RWPE2 (cell line): ENCODE measurements around the gene DCST2.

Experiments used
- ATAC-seq: fragments of 200-7000 bp; cut with Tn5 transposase; 3 replicates; pipeline ENCODE4 v1.9.1; 2021; ENCODE audit warnings: low read depth
- DNase-seq: peaks from one replicate; pipeline ENCODE4 v3.0.0-alpha.2; 2020; ENCODE audit warnings: low spot score
- H3K27ac ChIP-seq: fragments of 450-650 bp; 2 replicates; pipeline ENCODE4 v1.5.1; 2017; ENCODE audit warnings: mild to moderate bottlenecking; ENCODE audit not compliant: poor library complexity, severe bottlenecking
- H3K27me3 ChIP-seq: fragments of 250-450 bp; sonication (Bioruptor Pico); 2 replicates; pipeline ENCODE4 v1.5.1; 2021; ENCODE audit warnings: mild to moderate bottlenecking, moderate library complexity; ENCODE audit not compliant: insufficient read depth, poor library complexity, severe bottlenecking
- H3K36me3 ChIP-seq: fragments of 250-450 bp; sonication (Bioruptor Pico); 2 replicates; pipeline ENCODE4 v1.5.1; 2020; ENCODE audit warnings: low read depth, mild to moderate bottlenecking, moderate library complexity
- H3K4me1 ChIP-seq: fragments of 250-450 bp; sonication (Bioruptor Pico); 2 replicates; pipeline ENCODE4 v1.5.1; 2021; ENCODE audit warnings: mild to moderate bottlenecking, moderate library complexity; ENCODE audit not compliant: insufficient read depth, poor library complexity, severe bottlenecking
- H3K4me3 ChIP-seq: fragments of 250-450 bp; sonication (Bioruptor Pico); 2 replicates; pipeline ENCODE4 v1.5.1; 2021; ENCODE audit warnings: mild to moderate bottlenecking, moderate library complexity; ENCODE audit not compliant: severe bottlenecking
- H3K9me3 ChIP-seq: fragments of 250-450 bp; sonication (Bioruptor Pico); 2 replicates; pipeline ENCODE4 v1.5.1; 2021; ENCODE audit warnings: mild to moderate bottlenecking, moderate library complexity; ENCODE audit not compliant: severe bottlenecking
- TF ChIP-seq, protein P1 (sequence below): fragments of 450-650 bp; IDR thresholded peaks from one replicate; pipeline ENCODE4 v1.5.1; 2017; ENCODE audit warnings: mild to moderate bottlenecking, moderate library complexity; ENCODE audit not compliant: poor library complexity, severe bottlenecking

The DCST2 gene

DNA sequence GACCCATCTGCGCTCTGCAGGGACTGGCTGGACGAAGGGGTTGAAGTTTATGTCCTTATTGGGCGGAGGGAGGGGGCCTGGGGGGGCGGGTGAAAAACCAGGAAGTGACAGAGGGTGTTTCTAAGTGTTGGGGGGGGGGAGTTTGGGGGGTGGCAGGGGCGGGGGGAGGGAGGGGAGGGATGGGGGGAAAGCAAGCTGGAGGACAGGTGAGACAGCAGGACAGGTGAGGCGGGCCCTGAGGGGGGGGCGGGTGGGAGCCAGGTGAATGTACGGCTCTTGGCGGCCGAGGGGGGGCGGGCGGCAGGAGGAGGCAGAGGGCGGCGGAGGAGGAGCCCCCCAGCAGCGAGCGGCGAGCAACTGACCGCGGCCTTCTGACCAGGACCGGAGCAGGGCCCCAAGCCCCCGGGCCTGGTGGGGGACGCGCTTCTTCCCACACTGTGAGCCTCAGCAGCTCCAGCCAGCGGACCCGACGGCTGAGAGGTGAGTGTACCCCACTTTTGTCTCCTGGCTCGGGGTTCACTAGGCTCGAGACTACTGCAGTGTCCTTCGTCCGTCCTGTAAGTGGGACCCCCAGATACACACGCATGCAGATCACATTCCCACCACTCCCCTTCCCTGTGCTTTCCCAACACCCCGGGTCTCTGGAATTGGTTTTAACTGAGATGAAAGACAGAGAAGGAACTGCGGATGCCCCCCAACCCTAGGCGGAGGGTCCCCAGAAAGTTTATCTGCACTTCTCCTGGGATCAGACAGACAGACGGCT lies 30.9 kb downstream of the DCST2 start, which contains the start of gene ZBTB7B:
ZBTB7B (plus strand) TSS at position 339 of the 763 bp plus-strand sequence. CDS start 11,859 bp downstream, outside the sequence.
- Histone ChIP-seq H3K4me3 (peak within 1 kb of the TSS; percentile 93), H3K27me3 (no peaks in the 10 kb centered on the region), H3K36me3 (peaks cover 25% of the 10 kb centered on the region), H3K9me3 (no peaks in the 10 kb centered on the region), H3K4me1 (peaks cover 38% of the 10 kb centered on the region), H3K27ac (peak within 1 kb of the TSS; percentile 96)
- DNase-seq (peak; percentile 72), ATAC-seq (peak; percentile 2)
- TF ChIP-seq, protein P1, sequence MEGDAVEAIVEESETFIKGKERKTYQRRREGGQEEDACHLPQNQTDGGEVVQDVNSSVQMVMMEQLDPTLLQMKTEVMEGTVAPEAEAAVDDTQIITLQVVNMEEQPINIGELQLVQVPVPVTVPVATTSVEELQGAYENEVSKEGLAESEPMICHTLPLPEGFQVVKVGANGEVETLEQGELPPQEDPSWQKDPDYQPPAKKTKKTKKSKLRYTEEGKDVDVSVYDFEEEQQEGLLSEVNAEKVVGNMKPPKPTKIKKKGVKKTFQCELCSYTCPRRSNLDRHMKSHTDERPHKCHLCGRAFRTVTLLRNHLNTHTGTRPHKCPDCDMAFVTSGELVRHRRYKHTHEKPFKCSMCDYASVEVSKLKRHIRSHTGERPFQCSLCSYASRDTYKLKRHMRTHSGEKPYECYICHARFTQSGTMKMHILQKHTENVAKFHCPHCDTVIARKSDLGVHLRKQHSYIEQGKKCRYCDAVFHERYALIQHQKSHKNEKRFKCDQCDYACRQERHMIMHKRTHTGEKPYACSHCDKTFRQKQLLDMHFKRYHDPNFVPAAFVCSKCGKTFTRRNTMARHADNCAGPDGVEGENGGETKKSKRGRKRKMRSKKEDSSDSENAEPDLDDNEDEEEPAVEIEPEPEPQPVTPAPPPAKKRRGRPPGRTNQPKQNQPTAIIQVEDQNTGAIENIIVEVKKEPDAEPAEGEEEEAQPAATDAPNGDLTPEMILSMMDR: no peak

DNA sequence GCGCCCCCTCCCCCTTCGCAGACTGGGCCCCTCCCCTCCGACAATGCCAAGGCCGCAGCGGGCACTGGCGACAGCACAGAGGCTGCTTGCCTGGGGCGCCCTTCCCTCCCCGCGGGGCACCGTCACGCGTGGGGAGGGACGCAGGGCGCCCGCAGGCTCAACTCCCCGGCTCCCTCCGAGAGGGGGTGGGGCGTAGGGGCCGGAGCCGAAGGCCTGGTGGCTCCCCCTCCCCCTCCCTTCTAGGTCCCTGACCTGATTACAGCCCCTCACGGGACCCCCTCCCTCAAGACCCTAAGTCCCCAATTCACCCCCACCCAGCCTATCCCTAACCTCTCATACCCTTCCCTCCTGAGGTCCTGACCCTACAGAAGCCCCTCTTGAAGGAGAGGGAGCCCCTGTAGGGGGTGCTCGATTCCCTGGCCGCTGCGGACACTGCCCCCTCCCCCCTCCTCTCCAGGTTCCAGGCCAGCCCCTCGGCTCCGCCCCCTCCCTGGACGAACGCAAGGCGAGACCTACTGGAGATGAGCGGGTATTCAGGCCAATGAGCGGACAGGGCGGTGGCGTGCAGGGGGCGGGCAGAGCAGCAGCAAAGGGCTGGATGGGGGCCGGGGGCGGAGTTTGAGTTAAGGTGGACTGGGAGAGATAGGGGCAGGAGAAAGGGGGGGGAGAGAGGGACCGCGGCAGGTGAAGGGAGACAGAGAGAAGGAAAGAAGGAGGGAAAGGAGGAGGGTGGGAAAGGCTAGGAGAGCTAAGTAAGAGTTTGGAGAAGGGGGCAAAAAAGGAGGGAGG lies 31.7 kb downstream of the DCST2 start:
- ATAC-seq: peak; percentile 59
- no peaks in the 10 kb centered on the region for H3K27me3 ChIP-seq

DNA sequence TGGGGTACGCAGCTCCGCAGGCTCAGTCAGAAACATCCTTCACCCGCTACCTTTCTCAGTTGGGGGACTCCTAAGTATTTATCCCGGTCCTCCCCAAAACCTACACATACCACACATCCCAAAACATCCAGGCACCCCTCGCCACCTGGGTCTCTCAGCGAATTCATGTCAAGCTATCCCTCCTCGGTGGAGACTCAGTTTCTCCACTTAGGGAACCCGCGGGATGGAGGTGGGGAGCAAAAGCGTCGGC lies 32.2 kb downstream of the DCST2 start:
- DNase-seq (no peak), ATAC-seq (peak; percentile 8; the same call in 2 of the 3 replicates)
- Histone ChIP-seq H3K4me1 (peaks cover 25% of the 10 kb centered on the region), H3K27me3 (no peaks in the 10 kb centered on the region), H3K36me3 (peaks cover 12% of the 10 kb centered on the region), H3K4me3 (peak overlapping the region; percentile 59), H3K27ac (peak overlapping the region; percentile 96), H3K9me3 (no peaks in the 10 kb centered on the region)
- TF ChIP-seq, protein P1: no peak

More for the DNA sequence above, 31.7 kb downstream of the DCST2 start:
- peak; percentile 100 for DNase-seq
- Histone ChIP-seq H3K4me3 (peak overlapping the region; percentile 59), H3K4me1 (peaks cover 30% of the 10 kb centered on the region), H3K27ac (peak overlapping the region; percentile 96), H3K36me3 (peaks cover 17% of the 10 kb centered on the region), H3K9me3 (no peaks in the 10 kb centered on the region)
- TF ChIP-seq, protein P1: peak; percentile 66

DNA sequence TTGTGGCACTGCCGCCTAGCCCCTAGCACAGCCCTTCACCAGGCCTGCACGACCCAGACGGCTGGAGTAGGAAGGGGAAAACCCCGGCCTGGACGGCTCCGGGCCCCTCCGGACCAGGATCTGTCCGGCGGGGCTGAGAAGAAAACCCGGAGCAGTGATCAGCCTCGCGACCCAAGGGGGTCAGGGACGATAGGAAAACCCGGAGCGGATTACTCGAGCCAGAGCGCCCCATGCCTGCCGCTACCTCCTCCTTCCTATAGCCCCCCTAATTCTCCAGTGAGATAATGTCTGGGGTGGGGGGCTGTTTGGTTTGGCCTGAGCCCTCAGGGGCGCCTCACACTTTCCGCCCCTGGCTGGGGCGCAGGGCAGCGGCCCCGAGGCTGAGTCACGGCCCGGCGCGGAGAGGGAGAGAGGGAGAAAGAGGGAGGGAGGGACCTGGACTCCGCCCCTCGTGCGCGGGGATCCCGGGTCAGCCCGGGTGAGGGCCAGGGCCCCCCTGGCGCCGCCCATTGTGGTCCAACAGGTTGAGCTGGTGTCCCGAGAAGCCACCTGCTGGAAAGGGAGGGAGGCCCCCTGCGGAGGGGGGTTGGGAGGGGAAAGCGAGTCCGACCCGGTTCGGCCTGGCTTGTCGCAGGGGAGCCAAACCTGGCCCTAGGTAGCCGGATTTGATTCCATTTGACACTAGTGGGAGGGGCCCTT lies 32.7 kb downstream of the DCST2 start:
- Histone ChIP-seq H3K4me1 (peaks cover 20% of the 10 kb centered on the region), H3K9me3 (no peaks in the 10 kb centered on the region), H3K27ac (peak overlapping the region; percentile 96), H3K27me3 (no peaks in the 10 kb centered on the region), H3K36me3 (peaks cover 7% of the 10 kb centered on the region), H3K4me3 (peak overlapping the region; percentile 59)
- ATAC-seq: peak; percentile 55
- peak; percentile 80 for DNase-seq
- TF ChIP-seq, protein P1: no peak
